A549 treated with RU486 at 1 μM for 4 hours (cell line): ENCODE results near the gene SCYGR4. TPM values are rescaled to one million over a fixed set of nuclear protein-coding genes. Genes with fewer than 3 reads are reported as not detected.

Source experiments
- total RNA-seq: library from RNA; stranded (reverse); fragments of 200-300 nt; extraction: Qiagen RNA extraction; gene quantifications from 5 replicates; pipeline ENCODE4 v1.2.3, GENCODE V29; 2022; ENCODE audit warnings: low read depth

Gene SCYGR4
- not detected in 5 replicates for total RNA-seq

GRCh38 chr2:227617316-227618230, at the start of gene SCYGR4:
Gene SCYGR4 (plus strand): TSS chr2:227617498. CDS start chr2:227617498, 0 bp downstream.

GRCh38 chr2:227598835-227599503, 18.3 kb upstream of the SCYGR4 start, which contains the start of gene SCYGR2:
Gene SCYGR2 (plus strand): TSS chr2:227598893. CDS start chr2:227598893, 0 bp downstream.

GRCh38 chr2:227614740-227615139, 2.6 kb upstream of the SCYGR4 start, which contains the start of gene SCYGR3:
Gene SCYGR3 (minus strand): TSS chr2:227614840. CDS start chr2:227614840, 0 bp downstream.

GRCh38 chr2:227666631-227667170, 49.4 kb downstream of the SCYGR4 start, which contains the start of gene SCYGR5:
Gene SCYGR5 (plus strand): TSS chr2:227666804. CDS start chr2:227666804, 0 bp downstream.

Other genes with a start within 250 kb of the SCYGR4 start
- 6.4 to 10.7 TPM (median 9.8 TPM) in 5 replicates for gene TM4SF20, start 238.2 kb upstream of the SCYGR4 start, total RNA-seq
- gene SCYGR1, start 229.5 kb upstream of the SCYGR4 start, total RNA-seq: not detected in 5 replicates
- gene AGFG1, start 145.3 kb upstream of the SCYGR4 start, total RNA-seq: 99.3 to 133 TPM (median 123 TPM) in 5 replicates
- not detected in 5 replicates for gene SCYGR2, start 18.6 kb upstream of the SCYGR4 start, total RNA-seq
- not detected in 5 replicates for gene SCYGR3, start 2.7 kb upstream of the SCYGR4 start, total RNA-seq
- not detected in 5 replicates for gene SCYGR5, start 49.3 kb downstream of the SCYGR4 start, total RNA-seq
- 2.3 to 3.2 TPM (median 3.1 TPM) in 5 replicates for gene SLC19A3, start 100.5 kb downstream of the SCYGR4 start, total RNA-seq
- not detected in 5 replicates for gene SCYGR6, start 107.3 kb downstream of the SCYGR4 start, total RNA-seq
- not detected in 5 replicates for gene SCYGR7, start 110.8 kb downstream of the SCYGR4 start, total RNA-seq
- gene SCYGR8, start 128.4 kb downstream of the SCYGR4 start, total RNA-seq: not detected in 5 replicates
- gene CCL20, start 196.3 kb downstream of the SCYGR4 start, total RNA-seq: 3.0 to 5.8 TPM (median 4.3 TPM) in 5 replicates